ENCODE measurements around the gene CYB561.

The CYB561 gene

GRCh38 chr17:63438092-63439051 lies 7.7 kb downstream of the CYB561 start:
- H3K9me3 Mint-ChIP-seq, result no peaks in the 10 kb centered on the region
- no peak overlapping the region for H3K4me3 Mint-ChIP-seq
- H3K36me3 Mint-ChIP-seq (ENCODE audit: low read depth), result no peaks in the 10 kb centered on the region
- H3K27ac Mint-ChIP-seq, result no peak overlapping the region
- peaks cover 39% of the 10 kb centered on the region for H3K4me1 Mint-ChIP-seq
- no peak for TF ChIP-seq CTCF (IDR thresholded peaks at IDR 0.05)
- peaks cover 8% of the 10 kb centered on the region for H3K27me3 Mint-ChIP-seq (ENCODE audit: low read depth, poor library complexity)
- DNase-seq, result no peak

- Mint-ChIP-seq H3K27ac (no peak overlapping the region), H3K36me3 (ENCODE audit: low read depth) (no peaks in the 10 kb centered on the region), H3K4me1 (peaks cover 43% of the 10 kb centered on the region), H3K4me3 (no peak overlapping the region), H3K27me3 (ENCODE audit: low read depth, poor library complexity) (peaks cover 8% of the 10 kb centered on the region), H3K9me3 (no peaks in the 10 kb centered on the region)
- no peak for TF ChIP-seq CTCF (IDR thresholded peaks at IDR 0.05)
- no peak for DNase-seq
Observed at GRCh38 chr17:63437287-63438091, 8.6 kb downstream of the CYB561 start.

GRCh38 chr17:63436523-63437110 lies 9.5 kb downstream of the CYB561 start:
- H3K4me1 Mint-ChIP-seq, result peaks cover 48% of the 10 kb centered on the region
- H3K27ac Mint-ChIP-seq, result peak overlapping the region; percentile 36
- H3K4me3 Mint-ChIP-seq, result no peak overlapping the region
- no peak for TF ChIP-seq CTCF (IDR thresholded peaks at IDR 0.05)
- H3K27me3 Mint-ChIP-seq (ENCODE audit: low read depth, poor library complexity), result peaks cover 8% of the 10 kb centered on the region
- no peaks in the 10 kb centered on the region for H3K9me3 Mint-ChIP-seq
- no peak for DNase-seq
- H3K36me3 Mint-ChIP-seq (ENCODE audit: low read depth), result no peaks in the 10 kb centered on the region

- no peak overlapping the region for H3K27ac Mint-ChIP-seq
- peaks cover 46% of the 10 kb centered on the region for H3K4me1 Mint-ChIP-seq
- no peak for TF ChIP-seq CTCF (IDR thresholded peaks at IDR 0.05)
- no peak for DNase-seq
- peaks cover 3% of the 10 kb centered on the region for H3K27me3 Mint-ChIP-seq (ENCODE audit: low read depth, poor library complexity)
- H3K9me3 Mint-ChIP-seq, result no peaks in the 10 kb centered on the region
- H3K36me3 Mint-ChIP-seq (ENCODE audit: low read depth), result no peaks in the 10 kb centered on the region
- no peak overlapping the region for H3K4me3 Mint-ChIP-seq
Observed at GRCh38 chr17:63435681-63436522, 10.2 kb downstream of the CYB561 start.

GRCh38 chr17:63434951-63435571 lies 11.0 kb downstream of the CYB561 start:
- no peak for DNase-seq
- Mint-ChIP-seq H3K4me3 (no peak overlapping the region), H3K9me3 (no peaks in the 10 kb centered on the region), H3K36me3 (ENCODE audit: low read depth) (no peaks in the 10 kb centered on the region), H3K27ac (no peak overlapping the region), H3K27me3 (ENCODE audit: low read depth, poor library complexity) (no peaks in the 10 kb centered on the region), H3K4me1 (peaks cover 38% of the 10 kb centered on the region)
- TF ChIP-seq CTCF (IDR thresholded peaks at IDR 0.05), result no peak
